ENCODE data around the gene OR9A2.

Gene OR9A2

GRCh38 chr7:143054621-143055020 is 27.7 kb upstream of the OR9A2 start:
- H3K27ac ChIP-seq = no peak overlapping the region
- no peak for TF ChIP-seq CTCF (conservative IDR thresholded peaks at IDR 0.05)
- TF ChIP-seq ZFX (IDR thresholded peaks at IDR 0.05) = no peak

GRCh38 chr7:143052041-143052440 is 25.1 kb upstream of the OR9A2 start, which contains the start of gene OR6V1:
Gene OR6V1, plus strand, starts transcription at chr7:143052341. Its CDS starts 0 bp downstream, at chr7:143052341.
- TF ChIP-seq ZFX (IDR thresholded peaks at IDR 0.05) (no peak), CTCF (conservative IDR thresholded peaks at IDR 0.05) (no peak)
- H3K27ac ChIP-seq = no peak within 1 kb of the TSS

- no peak overlapping the region for H3K27ac ChIP-seq
- no peak for TF ChIP-seq CTCF (conservative IDR thresholded peaks at IDR 0.05)
- TF ChIP-seq ZFX (IDR thresholded peaks at IDR 0.05) = no peak
These were observed 24.0 kb upstream of the OR9A2 start for GRCh38 chr7:143050931-143051330.

GRCh38 chr7:143049362-143049761 is 22.4 kb upstream of the OR9A2 start:
- H3K27ac ChIP-seq = no peak overlapping the region
- no peak for TF ChIP-seq ZFX (IDR thresholded peaks at IDR 0.05)
- no peak for TF ChIP-seq CTCF (conservative IDR thresholded peaks at IDR 0.05)

GRCh38 chr7:143048827-143049226 is 21.9 kb upstream of the OR9A2 start:
- TF ChIP-seq ZFX (IDR thresholded peaks at IDR 0.05) (no peak), CTCF (conservative IDR thresholded peaks at IDR 0.05) (no peak)
- H3K27ac ChIP-seq = no peak overlapping the region

GRCh38 chr7:143047326-143047725 is 20.4 kb upstream of the OR9A2 start:
- H3K27ac ChIP-seq = no peak overlapping the region; the same call in 1 of the 2 replicates

GRCh38 chr7:143046426-143046851 is 19.5 kb upstream of the OR9A2 start:
- TF ChIP-seq CTCF (conservative IDR thresholded peaks at IDR 0.05) = no peak
- no peak for TF ChIP-seq ZFX (IDR thresholded peaks at IDR 0.05)
- H3K27ac ChIP-seq = peak overlapping the region; percentile 66; the same call in 1 of the 2 replicates

More at GRCh38 chr7:143047326-143047725, 20.4 kb upstream of the OR9A2 start:
- TF ChIP-seq CTCF (conservative IDR thresholded peaks at IDR 0.05) = no peak
- no peak for TF ChIP-seq ZFX (IDR thresholded peaks at IDR 0.05)
